HG02938 (cell line): ENCODE results near the gene LSAMP.

Experiments
- ATAC-seq: cut with Tn5 transposase; IDR thresholded peaks from one replicate; pipeline ENCODE4 v1.9.1; 2021; ENCODE audit warnings: mild to moderate bottlenecking, moderate library complexity; ENCODE audit not compliant: unreplicated experiment

LSAMP gene

DNA sequence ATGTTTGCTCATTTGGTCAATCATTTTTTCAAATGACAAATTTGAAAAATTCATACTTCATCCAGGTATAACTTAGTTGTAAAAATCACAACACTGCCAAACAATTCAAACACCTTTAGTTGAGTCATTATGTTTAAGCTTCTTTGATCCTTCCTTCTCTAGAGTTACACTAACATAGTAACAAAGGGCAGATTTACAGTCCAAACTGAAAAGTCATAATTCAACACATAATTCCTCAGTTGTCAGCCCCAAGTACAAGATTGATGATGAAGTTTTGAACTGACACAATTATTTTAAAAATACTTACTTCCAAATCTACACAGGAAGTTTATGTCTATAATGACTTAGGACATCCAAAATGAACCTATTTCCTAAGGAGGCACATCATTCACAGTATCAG is 264.1 kb downstream of the LSAMP start:
- ATAC-seq = no peak

DNA sequence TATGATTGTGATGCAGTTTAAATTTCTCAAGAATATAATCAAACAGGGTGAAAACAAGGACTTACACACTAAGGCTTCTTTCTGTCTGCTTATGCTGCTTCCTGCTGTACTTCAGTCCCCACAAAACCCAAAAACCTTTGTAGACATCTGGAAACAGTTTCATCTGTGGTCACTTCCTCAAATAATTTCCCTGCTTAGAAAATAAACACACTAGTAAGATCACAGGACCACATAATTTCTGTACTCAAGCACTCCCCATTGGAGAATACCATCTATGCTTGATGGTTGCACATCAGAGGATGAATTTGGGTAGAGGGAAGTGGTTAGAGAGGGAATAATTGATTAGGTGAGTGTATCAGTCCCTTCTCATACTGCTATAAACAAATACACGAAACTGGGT is 266.2 kb downstream of the LSAMP start:
- ATAC-seq = no peak

DNA sequence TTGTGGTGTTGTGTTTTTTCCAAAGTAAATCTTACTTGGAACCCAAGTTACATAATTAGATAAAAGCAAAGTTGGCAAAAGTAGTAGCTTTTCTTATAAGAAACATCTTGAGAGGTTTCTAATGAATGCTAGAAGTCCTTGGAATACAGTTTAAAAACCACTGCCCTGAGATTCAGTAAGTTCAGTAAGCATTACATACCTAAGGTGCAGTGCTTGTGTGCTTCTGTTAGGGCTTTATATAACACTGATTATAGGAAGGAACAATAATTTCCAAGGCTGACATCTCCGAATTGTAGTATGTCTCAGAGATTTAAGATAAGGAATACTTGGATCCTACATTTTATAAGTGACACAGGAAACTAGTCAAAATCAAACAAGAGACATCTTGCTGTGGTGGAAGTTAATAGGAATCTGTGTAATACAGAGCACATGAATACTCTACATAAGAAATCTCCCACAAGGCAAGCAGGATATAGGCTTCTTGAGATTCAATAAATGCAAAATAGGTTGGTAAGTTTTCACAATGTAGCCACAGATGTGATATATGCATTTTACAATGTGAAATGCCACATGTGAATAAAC is 268.2 kb downstream of the LSAMP start:
- ATAC-seq = no peak

DNA sequence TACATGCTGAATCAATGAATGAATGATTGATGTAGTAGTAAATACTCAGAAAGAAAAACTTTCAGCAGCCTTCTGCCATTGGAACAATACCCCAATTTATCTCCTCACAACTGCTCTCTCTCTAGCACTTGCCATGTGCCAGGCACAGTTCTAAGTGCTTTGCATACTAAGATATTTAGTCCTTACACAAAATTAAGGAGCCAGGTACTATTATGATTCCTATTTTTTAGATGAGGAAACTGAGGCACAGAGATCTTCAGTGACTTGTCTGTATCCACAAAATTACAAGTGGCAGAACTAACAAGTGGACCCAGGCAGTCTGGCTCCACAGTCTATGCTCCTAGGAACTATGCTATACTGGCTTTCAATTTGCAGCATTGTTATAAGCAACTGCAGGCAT is 279.2 kb downstream of the LSAMP start:
- no peak for ATAC-seq

DNA sequence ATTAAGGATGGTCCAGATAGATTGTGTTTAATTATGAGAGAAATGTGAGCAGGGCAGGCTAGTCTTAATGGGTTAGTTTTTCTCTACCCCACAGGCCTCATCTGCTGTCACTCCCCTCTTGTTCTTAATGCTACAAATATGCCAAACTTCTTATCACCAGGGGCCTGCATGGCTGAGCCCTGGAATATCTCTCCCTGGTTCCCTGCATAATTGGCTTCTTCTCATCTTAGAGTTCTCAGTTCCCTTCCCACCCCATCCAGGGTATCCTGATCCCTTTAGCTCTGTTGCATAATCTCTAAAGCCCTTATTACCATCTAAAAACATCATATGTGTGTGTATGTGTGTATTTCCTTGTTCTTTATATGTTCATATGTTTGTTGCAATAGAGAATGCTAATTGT is 279.6 kb downstream of the LSAMP start:
- ATAC-seq = no peak

DNA sequence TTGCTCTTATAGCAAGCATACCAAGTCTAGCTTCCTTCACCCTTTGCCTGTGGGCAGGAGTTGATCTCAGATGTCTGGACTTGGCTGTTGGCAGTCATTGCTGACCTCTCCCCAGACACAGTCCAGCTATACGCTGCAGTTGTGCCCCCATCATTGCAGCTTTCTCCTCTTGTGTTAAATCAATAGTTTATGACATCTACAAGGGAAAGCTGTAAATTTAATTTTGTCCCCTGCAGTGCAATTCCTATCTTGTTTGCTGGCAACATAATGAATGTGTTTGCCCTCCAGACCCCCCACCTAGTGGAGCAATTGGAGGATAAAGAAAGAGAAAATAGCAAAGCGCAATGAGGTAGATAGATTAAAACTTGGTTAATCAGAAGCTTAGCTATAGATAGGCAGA is 280.2 kb downstream of the LSAMP start:
- no peak for ATAC-seq

DNA sequence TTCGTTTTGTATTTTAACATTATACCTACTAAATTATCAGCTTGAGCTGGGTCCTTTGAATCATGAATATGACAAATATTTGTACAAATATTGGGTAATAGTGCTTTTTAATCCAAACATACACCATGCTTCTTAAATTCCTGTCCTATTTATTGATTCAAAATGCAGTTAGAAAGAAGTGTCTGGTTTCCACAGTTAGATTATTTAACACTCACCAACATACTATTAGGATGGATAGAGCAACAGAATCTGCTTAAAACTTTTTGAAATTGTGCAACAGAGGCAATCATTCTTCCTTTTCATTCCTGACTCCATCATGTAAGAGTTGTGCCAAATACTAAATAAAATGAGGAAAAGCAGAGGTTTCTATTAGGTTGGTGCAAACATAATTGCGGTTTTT is 281.2 kb downstream of the LSAMP start:
- ATAC-seq = no peak

DNA sequence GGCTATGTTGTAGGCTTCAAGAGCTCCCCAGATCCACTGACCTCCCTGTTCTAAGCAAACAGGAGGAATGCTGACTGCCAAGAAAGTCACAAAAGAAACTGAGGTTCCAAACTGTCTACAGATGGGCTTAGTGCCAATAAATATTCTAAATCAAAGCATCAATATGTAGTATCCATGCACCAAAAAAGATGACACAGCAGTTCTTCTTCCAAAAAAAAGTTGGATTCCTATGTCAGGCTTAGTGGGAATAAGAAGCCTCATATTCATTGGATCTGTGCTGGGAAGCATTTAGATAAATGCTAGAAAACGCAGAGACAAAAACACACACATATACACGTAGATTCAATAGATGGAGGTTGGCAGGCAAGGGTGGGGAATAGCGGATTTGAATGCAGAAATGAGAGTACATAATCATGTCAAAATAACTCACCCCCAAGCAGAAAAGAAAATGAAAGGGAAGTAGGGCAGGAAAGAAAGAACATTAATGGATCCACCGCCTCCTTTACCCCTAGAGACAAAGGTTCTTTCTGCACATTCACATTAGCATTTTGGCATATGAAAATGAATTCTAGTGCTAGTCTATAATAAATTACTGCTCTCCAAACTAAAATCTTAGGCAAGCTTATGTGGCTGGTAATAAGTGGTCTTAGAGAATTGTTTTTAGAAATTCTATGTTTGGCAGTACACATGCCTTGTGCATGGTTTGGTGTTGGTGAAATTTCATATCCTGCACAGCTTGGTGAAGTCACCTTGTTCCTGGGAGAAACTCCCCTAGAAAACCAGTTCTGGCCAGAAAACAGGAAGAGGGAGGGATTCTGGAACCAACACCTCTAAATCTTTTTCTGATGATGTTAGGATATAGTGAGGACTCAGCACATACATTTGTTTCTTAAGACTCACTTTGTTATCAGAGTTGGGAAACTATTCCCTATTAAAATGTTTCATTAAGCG is 283.4 kb downstream of the LSAMP start:
- no peak for ATAC-seq

DNA sequence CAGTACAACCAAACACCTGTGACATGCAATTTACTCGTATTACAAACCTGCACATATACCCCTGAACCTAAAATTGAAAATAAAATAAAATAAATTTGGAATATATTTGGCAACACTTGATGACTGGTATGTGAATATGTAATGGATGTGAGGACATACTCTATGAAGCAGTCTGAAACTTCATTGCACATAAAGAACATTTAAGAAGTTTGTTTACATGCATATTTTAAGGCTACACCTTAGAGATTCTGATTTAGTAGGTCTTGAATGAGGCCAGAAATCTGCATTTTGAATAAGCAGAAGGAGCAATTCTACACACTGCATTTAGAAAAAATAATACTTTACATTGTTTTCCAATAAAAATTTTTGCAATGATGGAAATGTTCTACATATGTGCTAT is 284.7 kb downstream of the LSAMP start:
- no peak for ATAC-seq

DNA sequence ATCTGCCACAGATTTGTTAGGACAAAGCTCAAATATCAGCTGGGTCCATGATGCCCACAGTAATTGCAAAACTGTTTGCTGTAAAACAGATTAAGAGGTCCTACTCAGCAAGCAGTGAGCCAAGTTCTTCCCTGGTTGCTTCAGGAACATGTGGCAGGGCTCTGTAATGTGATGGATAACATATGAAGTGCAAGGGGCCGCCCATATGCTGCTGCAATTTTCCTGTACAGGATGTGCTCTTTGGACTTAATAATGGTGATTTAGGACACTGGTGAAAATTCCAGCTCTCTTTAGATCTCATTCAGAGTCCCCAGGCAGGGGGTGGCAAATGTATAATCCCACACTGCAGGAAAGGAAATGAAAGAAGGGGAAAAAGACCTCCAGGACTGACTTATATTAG is 289.4 kb downstream of the LSAMP start:
- no peak for ATAC-seq

DNA sequence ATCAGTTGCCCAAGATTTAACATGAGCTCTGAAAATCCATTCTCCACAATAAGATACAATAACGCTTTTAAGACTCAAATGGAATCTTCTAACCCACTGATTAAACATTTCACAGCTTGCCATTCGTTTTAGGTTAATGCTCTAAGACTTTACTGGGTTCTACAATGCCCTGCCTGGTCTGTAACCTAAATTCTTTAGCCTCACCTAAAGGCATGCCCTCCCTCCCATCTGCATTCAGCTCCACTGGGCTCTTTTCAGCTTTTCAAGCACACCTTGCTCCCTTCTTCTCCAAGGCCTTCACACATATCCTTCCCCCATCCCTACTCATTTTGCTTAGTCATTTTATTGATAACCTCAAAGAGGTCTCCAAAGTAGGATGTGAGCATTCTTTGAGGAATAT is 290.9 kb downstream of the LSAMP start:
- ATAC-seq = no peak

DNA sequence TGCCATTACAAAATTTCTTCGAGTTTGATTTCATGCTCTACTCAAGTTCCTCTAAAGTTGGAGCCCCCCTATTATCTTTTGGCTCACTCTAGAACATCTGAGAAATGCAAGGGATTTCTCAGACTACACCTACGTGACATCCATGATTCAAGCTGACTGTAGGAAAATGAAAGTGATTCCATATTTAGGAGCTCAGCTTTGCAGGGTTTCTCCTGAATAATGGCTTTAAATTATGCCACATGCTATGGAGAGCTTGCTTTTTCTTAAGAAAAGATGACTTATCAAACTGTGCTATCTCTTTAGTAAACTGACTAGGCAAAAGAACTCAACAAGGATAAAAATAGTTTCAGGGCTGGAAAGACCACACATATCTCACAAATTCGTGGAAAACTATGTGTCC is 292.1 kb downstream of the LSAMP start:
- no peak for ATAC-seq

DNA sequence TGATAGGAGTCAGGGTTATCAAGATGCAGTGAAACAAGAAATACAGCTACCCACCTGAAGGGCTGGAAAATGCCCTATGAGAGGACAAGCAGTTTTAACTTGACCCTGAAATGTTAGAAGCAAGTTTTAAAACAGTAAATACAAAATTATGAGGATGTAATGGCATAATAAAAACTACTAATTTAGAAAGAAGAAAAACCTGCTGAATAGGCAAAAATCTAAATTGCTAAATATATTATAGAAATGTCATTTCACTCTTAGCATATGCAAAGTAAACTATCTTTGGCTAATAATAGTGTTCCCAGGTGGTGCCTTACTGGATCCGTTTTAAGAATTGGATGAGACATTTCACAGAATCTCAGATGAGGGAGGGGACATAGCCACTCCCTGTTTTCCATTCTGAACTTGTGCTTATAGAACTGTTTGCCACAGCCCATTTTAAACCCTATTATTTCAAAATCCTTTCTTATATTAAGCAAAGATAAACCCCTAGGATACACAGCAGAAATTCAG is 294.6 kb downstream of the LSAMP start:
- no peak for ATAC-seq

DNA sequence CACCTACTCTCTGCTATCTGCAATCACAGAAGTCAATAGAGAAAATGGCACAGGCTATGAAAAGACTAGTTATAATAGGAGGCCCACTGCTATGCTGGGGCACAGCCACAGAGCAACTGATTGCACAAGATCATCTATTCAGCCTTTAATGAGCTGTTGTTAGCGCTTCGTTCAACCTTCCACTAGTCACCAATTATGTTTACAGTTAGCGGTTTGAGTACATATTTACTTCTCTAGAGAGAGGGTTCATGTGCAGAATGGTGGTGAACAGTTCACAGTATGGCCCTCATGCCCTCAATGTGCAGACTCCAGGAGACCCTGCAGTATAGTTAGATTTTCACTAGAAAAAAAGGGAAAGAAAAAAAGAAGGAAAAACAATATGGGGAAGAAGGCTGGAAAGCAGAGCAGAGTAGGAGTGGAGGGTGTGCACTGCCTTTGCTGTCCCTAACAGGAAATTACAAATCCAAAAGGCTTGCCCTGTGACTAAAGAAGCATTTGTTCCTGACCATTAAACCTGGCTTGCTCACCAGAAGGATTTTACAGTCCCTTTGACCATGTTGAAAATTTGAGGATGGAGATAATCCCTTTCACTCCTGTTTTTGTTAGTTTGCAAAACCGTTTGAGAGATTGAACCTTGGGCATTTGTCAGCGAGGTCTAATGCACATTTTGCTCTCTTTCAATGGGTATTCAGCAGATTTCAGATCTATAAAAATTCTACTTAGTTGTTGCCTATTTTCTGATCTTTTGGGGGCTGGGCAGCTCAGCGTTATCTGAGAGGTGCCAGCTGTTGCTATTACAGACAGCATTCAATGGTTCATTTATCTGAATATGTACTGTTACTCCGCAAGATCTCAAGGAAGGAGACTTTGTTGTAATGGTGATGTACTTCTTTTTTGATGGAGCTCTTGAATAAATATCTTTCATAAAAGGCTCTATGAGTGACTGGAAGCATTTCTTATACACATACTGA is 296.1 kb downstream of the LSAMP start:
- ATAC-seq = no peak

DNA sequence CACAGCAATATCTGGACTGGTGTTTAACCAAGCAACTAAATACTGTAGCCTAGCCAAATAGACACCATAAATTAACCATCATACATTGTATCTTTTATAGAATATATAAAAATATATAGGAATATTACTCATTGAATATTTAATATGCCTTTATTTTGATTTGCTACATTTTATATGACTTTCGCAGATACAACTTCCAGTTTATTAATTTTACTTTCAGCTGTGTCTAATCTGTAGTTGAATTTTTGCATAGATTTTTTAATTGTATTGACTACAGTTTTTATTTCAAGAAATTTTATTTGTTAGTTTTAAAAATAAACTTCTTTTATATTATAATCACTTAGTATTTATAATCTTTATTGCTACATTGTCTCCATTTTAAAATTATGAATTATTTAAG is 299.7 kb downstream of the LSAMP start:
- ATAC-seq = no peak

DNA sequence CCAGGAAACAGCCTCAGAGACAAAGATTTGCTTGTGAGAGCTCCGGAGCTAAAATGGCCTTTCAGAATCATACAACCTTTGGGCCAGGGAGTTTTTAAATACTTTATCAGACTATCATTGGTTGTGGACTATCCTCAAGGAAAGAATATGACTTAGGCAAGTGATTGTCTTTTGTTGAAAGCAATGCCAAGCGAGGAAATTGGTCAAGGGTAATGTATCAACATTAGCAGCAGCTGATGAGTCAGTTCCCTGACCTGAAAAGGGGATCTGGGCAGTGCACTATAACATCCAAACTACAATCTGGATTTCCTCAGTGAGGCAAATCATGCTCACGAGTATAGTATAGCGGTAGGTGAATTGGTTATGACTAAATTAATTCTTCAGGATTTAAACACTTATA is 303.6 kb downstream of the LSAMP start:
- no peak for ATAC-seq

DNA sequence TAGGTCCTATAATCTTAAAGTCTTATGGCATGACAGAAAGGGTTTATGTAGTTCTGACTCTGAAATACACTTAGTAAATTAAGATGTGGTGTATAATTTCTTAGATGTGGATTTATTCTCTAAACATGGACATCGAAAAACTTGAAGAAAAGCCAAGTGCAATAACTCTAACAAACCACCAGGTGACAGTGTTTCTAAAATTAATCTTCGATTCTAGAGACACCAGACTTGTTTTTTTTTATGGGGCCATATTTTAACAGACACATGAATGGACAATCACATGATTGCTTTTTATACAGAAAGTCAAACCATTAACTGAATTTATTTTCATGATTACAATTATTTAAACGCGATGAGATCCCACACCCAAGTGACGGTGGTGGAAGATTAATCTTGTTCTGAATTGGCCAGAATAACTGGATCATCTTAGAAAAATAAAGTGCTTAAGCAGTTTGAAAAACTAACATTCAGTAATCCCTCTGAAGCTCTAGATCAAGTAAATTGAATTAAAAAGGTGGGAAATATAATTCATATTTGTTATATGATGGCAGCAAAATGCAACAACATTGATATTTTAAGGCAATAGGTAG is 305.1 kb downstream of the LSAMP start:
- ATAC-seq = peak; percentile 48

DNA sequence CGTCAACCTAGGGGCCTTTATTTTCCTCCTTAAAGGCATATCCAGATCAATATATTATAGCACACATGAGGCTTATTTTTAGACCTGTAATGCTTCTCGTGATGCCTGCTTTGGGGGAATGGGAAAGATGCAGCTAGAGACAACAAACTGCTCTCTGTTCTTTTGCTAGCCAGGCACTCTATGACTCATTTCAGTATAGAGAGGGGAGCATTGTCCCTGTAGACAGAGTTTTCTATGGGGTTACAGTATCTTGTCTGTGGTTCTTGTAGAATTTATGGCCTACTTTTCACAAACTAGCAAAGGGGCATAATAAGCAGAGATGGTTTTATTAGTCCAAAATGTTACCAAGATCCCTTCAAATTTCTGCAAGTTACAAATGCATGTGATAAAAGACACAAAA is 305.6 kb downstream of the LSAMP start:
- peak; percentile 49 for ATAC-seq

DNA sequence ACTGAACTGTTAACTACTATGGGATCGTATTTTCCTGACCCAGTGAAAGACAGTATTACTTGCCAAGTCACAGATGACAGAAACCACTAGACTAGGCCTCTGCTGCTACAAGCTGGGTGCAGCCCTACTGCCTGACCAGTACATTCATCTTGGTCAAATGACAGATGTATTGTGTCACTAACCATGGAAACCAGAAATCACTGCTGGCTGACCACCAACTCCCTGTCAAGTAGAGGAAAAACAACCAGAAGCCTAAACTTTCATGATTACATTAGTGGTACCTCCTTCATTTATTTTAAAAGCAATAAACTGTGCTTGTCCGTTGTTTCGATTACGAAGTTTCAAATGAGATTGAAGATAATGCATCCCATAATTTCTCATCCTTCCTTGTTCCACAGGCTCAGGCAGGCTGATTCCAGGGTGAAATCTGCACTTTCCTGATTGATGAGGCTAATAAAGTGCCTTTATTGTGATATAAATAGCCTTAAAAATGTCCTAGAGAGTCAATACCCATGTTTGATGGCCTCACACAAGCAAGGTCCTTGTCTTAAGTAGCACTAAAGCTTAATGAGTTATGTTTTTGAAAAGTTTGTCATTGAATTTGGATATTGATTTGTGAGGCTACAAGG is 309.7 kb downstream of the LSAMP start:
- ATAC-seq = no peak

DNA sequence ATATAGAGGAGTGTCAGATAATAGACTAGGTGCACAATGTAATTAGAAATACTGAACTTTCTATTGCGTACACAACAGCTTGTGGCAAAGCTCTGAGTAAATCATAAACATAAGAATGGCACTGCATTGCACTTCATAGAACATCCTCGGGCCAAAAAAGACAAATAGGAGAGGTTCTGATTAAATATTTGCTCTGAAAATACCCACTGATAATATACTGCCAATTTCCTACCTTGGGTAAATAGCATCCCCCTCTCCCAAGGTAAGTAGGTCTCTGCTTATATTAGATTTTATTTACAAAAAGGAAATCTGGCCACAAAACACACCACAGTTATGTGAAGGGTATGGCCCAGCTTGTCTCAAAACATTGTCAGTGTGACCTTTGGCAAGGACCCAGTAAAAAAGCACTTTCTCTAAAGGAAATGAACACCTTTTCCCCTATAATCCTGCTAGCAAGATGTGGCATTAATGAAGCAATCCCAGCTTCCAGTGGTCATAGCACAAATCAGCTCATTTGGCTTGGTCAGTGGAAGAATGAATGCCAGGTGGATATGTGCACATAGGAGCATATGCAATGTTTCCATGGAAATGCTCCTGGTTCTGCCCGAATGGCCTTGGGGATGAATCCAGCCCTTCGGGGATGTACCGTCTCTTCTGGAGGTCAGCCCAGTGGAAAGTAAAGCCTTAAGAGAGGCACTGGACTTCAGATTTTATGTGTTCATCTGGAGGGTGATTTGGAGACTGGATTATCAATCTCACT is 315.9 kb downstream of the LSAMP start:
- ATAC-seq = no peak
